WTC11 (cell line): ENCODE results near the gene CFAP92. TPM values are rescaled to one million over a fixed set of nuclear protein-coding genes. Genes with fewer than 3 reads are reported as not detected.

Experiments used
- ATAC-seq: fragments of 200-7000 bp; cut with Tn5 transposase; 2 replicates; pipeline ENCODE4 v1.10.0; 2021; ENCODE audit warnings: mild to moderate bottlenecking, moderate library complexity
- CTCF ChIA-PET: fragments of 300-600 bp; sonication (Branson Sonifier 250); formaldehyde crosslinking; loops from one replicate; lab custom pipeline; 2021; ENCODE audit warnings: antibody characterized with exemption; lab: Charles Lee
- POLR2A ChIA-PET: fragments of 350-600 bp; sonication (Branson Sonifier 250); formaldehyde crosslinking; loops from one replicate; lab custom pipeline; 2021; ENCODE audit warnings: antibody characterized with exemption; lab: Charles Lee
- DNase-seq: peaks from one replicate; pipeline ENCODE4 v3.0.0; 2021; ENCODE audit warnings: low spot score
- H3K27ac Mint-ChIP-seq: 2 replicates; pipeline ENCODE4 v1.8.0; 2021; ENCODE audit warnings: mixed read lengths
- H3K27me3 Mint-ChIP-seq: 2 replicates; pipeline ENCODE4 v1.8.0; 2021; ENCODE audit warnings: low read depth, mild to moderate bottlenecking, moderate library complexity, mixed read lengths
- H3K36me3 Mint-ChIP-seq: 2 replicates; pipeline ENCODE4 v1.8.0; 2021; ENCODE audit warnings: mixed read lengths
- H3K4me1 Mint-ChIP-seq: 2 replicates; pipeline ENCODE4 v1.8.0; 2022; ENCODE audit warnings: mixed read lengths
- H3K4me3 Mint-ChIP-seq: 2 replicates; pipeline ENCODE4 v1.8.0; 2021; ENCODE audit warnings: mild to moderate bottlenecking, moderate library complexity, mixed read lengths
- H3K9me3 Mint-ChIP-seq: 2 replicates; pipeline ENCODE4 v1.8.0; 2021; ENCODE audit warnings: mixed read lengths
- EMX1 ChIP-seq: fragments of 250-450 bp; sonication (Bioruptor Pico); IDR thresholded peaks from 2 replicates; pipeline ENCODE4 v1.8.0; 2021; ENCODE audit warnings: mild to moderate bottlenecking
- GABPB1 ChIP-seq: sonication (generic); formaldehyde crosslinking; IDR thresholded peaks from 2 replicates; pipeline ENCODE4 v1.8.1; 2023; ENCODE audit warnings: mild to moderate bottlenecking, missing genetic modification reagents
- HMGXB4 ChIP-seq: sonication (generic); formaldehyde crosslinking; IDR thresholded peaks from 2 replicates; pipeline ENCODE4 v1.8.1; 2023; ENCODE audit warnings: mild to moderate bottlenecking, moderate library complexity, missing genetic modification reagents
- MXD4 ChIP-seq: fragments of 250-450 bp; sonication (Bioruptor Pico); IDR thresholded peaks from 2 replicates; pipeline ENCODE4 v1.8.0; 2021; ENCODE audit warnings: mild to moderate bottlenecking, moderate library complexity, borderline replicate concordance
- NFATC4 ChIP-seq: fragments of 250-450 bp; sonication (Bioruptor Pico); IDR thresholded peaks from 2 replicates; pipeline ENCODE4 v1.9.0; 2021; ENCODE audit warnings: mild to moderate bottlenecking
- NR1H2 ChIP-seq: sonication (generic); formaldehyde crosslinking; IDR thresholded peaks from 2 replicates; pipeline ENCODE4 v1.9.0; 2021; ENCODE audit warnings: mild to moderate bottlenecking, moderate library complexity, missing genetic modification reagents
- NR3C1 ChIP-seq: sonication (generic); formaldehyde crosslinking; conservative IDR thresholded peaks from 2 replicates; pipeline ENCODE4 v1.8.1; 2023; ENCODE audit warnings: low read depth, mild to moderate bottlenecking, missing genetic modification reagents
- PRDM15 ChIP-seq: sonication (generic); formaldehyde crosslinking; IDR thresholded peaks from 2 replicates; pipeline ENCODE4 v1.8.0; 2022; ENCODE audit warnings: missing genetic modification reagents
- PRRX2 ChIP-seq: fragments of 250-450 bp; sonication (Bioruptor Pico); IDR thresholded peaks from 2 replicates; pipeline ENCODE4 v1.8.0; 2021; ENCODE audit warnings: mild to moderate bottlenecking
- TEAD1 ChIP-seq: sonication (generic); formaldehyde crosslinking; IDR thresholded peaks from 2 replicates; pipeline ENCODE4 v1.8.0; 2022; ENCODE audit warnings: mild to moderate bottlenecking, missing genetic modification reagents
- USF1 ChIP-seq: sonication (generic); formaldehyde crosslinking; IDR thresholded peaks from 2 replicates; pipeline ENCODE4 v1.8.0; 2022; ENCODE audit warnings: mild to moderate bottlenecking, missing genetic modification reagents
- ZBTB21 ChIP-seq: sonication (generic); formaldehyde crosslinking; IDR thresholded peaks from 2 replicates; pipeline ENCODE4 v1.8.1; 2023; ENCODE audit warnings: mild to moderate bottlenecking, missing genetic modification reagents, borderline replicate concordance
- ZNF263 ChIP-seq: sonication (generic); formaldehyde crosslinking; IDR thresholded peaks from 2 replicates; pipeline ENCODE4 v1.8.1; 2022; ENCODE audit warnings: low read depth, mild to moderate bottlenecking, moderate library complexity, missing genetic modification reagents
- ZNF423 ChIP-seq: fragments of 250-450 bp; sonication (Bioruptor Pico); IDR thresholded peaks from 2 replicates; pipeline ENCODE4 v2.1.2; 2022; ENCODE audit warnings: mild to moderate bottlenecking, moderate library complexity
- total RNA-seq: library from RNA; stranded (reverse); gene quantifications from 3 replicates; pipeline ENCODE4 v1.2.3, GENCODE V29; 2021
- TF ChIP-seq, protein P1 (sequence below): sonication (generic); formaldehyde crosslinking; IDR thresholded peaks from 2 replicates; pipeline ENCODE4 v1.8.1; 2022; ENCODE audit warnings: mild to moderate bottlenecking, missing genetic modification reagents, moderate library complexity, borderline replicate concordance
- TF ChIP-seq, protein P2 (sequence below): fragments of 250-450 bp; sonication (Bioruptor Pico); IDR thresholded peaks from 2 replicates; pipeline ENCODE4 v1.9.0; 2021; ENCODE audit warnings: mild to moderate bottlenecking, borderline replicate concordance
- TF ChIP-seq, protein P3 (sequence below): fragments of 200-600 bp; IDR thresholded peaks from 2 replicates; pipeline ENCODE4 v1.8.0; 2022; ENCODE audit warnings: antibody characterized with exemption
- TF ChIP-seq, protein P4 (sequence below): sonication (generic); formaldehyde crosslinking; IDR thresholded peaks from 2 replicates; pipeline ENCODE4 v1.8.1; 2023; ENCODE audit warnings: mild to moderate bottlenecking, missing genetic modification reagents

Gene CFAP92
- total RNA-seq, 1 experiment from 2014 or later: 2.9 TPM

- ATAC-seq: peak; percentile 45
- H3K27me3 Mint-ChIP-seq: peaks cover 65% of the 10 kb centered on the region
- H3K9me3 Mint-ChIP-seq: peaks cover 6% of the 10 kb centered on the region
- H3K27ac Mint-ChIP-seq: no peak overlapping the region
- peaks cover 16% of the 10 kb centered on the region for H3K4me1 Mint-ChIP-seq
- ChIA-PET POLR2A (interaction anchor here (0.6 to 1.6 kb wide), 3 partner anchors 53 to 253 kb away, joined by 3 to 4 read pairs (median 4); partner anchors contain the start of gene RAB43), CTCF (interaction anchor here (0.8 to 4.3 kb wide), 10 partner anchors 10 to 375 kb away, joined by 3 to 56 read pairs (median 5); partner anchors contain the start of gene RAB43)
- H3K36me3 Mint-ChIP-seq: no peaks in the 10 kb centered on the region
- TF ChIP-seq, protein P1, sequence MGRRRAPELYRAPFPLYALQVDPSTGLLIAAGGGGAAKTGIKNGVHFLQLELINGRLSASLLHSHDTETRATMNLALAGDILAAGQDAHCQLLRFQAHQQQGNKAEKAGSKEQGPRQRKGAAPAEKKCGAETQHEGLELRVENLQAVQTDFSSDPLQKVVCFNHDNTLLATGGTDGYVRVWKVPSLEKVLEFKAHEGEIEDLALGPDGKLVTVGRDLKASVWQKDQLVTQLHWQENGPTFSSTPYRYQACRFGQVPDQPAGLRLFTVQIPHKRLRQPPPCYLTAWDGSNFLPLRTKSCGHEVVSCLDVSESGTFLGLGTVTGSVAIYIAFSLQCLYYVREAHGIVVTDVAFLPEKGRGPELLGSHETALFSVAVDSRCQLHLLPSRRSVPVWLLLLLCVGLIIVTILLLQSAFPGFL: no peak
- peak; percentile 65; the same call in 1 of the 2 replicates for TF ChIP-seq USF1 (CRISPR knock-in tag)
- peak overlapping the region; percentile 77 for H3K4me3 Mint-ChIP-seq
- peak; percentile 41 for DNase-seq
These were observed 883 bp downstream of the CFAP92 start for GRCh38 chr3:128992926-128993460.

DNA sequence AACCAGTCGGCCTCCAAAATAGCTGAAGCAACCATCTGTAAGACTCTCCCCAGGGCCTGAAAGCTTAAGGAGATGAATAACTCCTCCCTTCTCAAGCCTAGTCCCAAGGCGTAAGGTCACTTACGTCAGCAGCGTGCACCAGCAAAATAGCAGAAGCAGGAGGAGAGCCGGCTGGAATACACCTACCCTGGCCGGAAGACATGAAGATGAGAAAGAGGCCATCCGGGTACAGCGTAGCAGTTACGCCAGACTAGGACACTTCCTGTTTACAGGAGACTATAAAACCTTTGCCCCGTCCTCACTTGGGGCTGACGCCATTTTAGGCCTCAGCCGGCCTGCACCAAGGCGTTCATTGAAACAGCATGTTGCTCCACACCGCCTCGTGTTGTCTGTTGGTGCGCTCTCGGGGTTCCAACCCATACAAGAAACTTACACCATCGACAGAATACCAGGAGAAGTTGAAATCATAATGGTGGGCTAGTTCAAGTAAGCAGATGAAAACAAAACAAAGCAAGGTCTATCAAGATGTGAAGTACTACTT is 2.5 kb downstream of the CFAP92 start:
- DNase-seq: no peak
- Mint-ChIP-seq H3K36me3 (no peaks in the 10 kb centered on the region), H3K27ac (no peak overlapping the region), H3K4me3 (no peak overlapping the region), H3K4me1 (peaks cover 16% of the 10 kb centered on the region), H3K9me3 (no peaks in the 10 kb centered on the region), H3K27me3 (peaks cover 50% of the 10 kb centered on the region)
- ChIA-PET CTCF (interaction anchor here (4.3 kb wide), 1 partner anchor 21 kb away, joined by 56 read pairs; no protein-coding TSS in a partner anchor), POLR2A (no interaction called here)
- ATAC-seq: no peak
- no peak for TF ChIP-seq PRDM15 (CRISPR knock-in tag)
- TF ChIP-seq TEAD1 (CRISPR knock-in tag): no peak
- TF ChIP-seq, protein P2, sequence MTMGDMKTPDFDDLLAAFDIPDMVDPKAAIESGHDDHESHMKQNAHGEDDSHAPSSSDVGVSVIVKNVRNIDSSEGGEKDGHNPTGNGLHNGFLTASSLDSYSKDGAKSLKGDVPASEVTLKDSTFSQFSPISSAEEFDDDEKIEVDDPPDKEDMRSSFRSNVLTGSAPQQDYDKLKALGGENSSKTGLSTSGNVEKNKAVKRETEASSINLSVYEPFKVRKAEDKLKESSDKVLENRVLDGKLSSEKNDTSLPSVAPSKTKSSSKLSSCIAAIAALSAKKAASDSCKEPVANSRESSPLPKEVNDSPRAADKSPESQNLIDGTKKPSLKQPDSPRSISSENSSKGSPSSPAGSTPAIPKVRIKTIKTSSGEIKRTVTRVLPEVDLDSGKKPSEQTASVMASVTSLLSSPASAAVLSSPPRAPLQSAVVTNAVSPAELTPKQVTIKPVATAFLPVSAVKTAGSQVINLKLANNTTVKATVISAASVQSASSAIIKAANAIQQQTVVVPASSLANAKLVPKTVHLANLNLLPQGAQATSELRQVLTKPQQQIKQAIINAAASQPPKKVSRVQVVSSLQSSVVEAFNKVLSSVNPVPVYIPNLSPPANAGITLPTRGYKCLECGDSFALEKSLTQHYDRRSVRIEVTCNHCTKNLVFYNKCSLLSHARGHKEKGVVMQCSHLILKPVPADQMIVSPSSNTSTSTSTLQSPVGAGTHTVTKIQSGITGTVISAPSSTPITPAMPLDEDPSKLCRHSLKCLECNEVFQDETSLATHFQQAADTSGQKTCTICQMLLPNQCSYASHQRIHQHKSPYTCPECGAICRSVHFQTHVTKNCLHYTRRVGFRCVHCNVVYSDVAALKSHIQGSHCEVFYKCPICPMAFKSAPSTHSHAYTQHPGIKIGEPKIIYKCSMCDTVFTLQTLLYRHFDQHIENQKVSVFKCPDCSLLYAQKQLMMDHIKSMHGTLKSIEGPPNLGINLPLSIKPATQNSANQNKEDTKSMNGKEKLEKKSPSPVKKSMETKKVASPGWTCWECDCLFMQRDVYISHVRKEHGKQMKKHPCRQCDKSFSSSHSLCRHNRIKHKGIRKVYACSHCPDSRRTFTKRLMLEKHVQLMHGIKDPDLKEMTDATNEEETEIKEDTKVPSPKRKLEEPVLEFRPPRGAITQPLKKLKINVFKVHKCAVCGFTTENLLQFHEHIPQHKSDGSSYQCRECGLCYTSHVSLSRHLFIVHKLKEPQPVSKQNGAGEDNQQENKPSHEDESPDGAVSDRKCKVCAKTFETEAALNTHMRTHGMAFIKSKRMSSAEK (CRISPR knock-in tag): no peak
- TF ChIP-seq ZNF423: no peak
- TF ChIP-seq, protein P3, sequence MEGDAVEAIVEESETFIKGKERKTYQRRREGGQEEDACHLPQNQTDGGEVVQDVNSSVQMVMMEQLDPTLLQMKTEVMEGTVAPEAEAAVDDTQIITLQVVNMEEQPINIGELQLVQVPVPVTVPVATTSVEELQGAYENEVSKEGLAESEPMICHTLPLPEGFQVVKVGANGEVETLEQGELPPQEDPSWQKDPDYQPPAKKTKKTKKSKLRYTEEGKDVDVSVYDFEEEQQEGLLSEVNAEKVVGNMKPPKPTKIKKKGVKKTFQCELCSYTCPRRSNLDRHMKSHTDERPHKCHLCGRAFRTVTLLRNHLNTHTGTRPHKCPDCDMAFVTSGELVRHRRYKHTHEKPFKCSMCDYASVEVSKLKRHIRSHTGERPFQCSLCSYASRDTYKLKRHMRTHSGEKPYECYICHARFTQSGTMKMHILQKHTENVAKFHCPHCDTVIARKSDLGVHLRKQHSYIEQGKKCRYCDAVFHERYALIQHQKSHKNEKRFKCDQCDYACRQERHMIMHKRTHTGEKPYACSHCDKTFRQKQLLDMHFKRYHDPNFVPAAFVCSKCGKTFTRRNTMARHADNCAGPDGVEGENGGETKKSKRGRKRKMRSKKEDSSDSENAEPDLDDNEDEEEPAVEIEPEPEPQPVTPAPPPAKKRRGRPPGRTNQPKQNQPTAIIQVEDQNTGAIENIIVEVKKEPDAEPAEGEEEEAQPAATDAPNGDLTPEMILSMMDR: no peak
- TF ChIP-seq HMGXB4 (CRISPR knock-in tag): no peak
- TF ChIP-seq ZNF263: no peak
- TF ChIP-seq PRRX2: no peak
- no peak for TF ChIP-seq EMX1 (CRISPR knock-in tag)
- no peak for TF ChIP-seq ZBTB21
- no peak for TF ChIP-seq NR1H2 (CRISPR knock-in tag)
- TF ChIP-seq, protein P4, sequence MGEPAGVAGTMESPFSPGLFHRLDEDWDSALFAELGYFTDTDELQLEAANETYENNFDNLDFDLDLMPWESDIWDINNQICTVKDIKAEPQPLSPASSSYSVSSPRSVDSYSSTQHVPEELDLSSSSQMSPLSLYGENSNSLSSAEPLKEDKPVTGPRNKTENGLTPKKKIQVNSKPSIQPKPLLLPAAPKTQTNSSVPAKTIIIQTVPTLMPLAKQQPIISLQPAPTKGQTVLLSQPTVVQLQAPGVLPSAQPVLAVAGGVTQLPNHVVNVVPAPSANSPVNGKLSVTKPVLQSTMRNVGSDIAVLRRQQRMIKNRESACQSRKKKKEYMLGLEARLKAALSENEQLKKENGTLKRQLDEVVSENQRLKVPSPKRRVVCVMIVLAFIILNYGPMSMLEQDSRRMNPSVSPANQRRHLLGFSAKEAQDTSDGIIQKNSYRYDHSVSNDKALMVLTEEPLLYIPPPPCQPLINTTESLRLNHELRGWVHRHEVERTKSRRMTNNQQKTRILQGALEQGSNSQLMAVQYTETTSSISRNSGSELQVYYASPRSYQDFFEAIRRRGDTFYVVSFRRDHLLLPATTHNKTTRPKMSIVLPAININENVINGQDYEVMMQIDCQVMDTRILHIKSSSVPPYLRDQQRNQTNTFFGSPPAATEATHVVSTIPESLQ (CRISPR knock-in tag): no peak
- TF ChIP-seq MXD4 (CRISPR knock-in tag): no peak
- TF ChIP-seq GABPB1 (CRISPR knock-in tag): no peak
- TF ChIP-seq NFATC4 (CRISPR knock-in tag): no peak
- TF ChIP-seq NR3C1 (CRISPR knock-in tag): no peak
